Measurements from ENCODE around the gene DCAF16.

GRCh38 chr4:17797808-17798207 lies 12.7 kb downstream of the DCAF16 start:
- TF ChIP-seq MAX (IDR thresholded peaks at IDR 0.05; ENCODE audit: low read depth, low read length) (no peak), SP1 (IDR thresholded peaks at IDR 0.05; ENCODE audit: low read depth, low read length) (no peak), CHD1 (IDR thresholded peaks at IDR 0.05; ENCODE audit: low read depth, low read length) (no peak), RBBP5 (conservative IDR thresholded peaks at IDR 0.05) (no peak), SRF (IDR thresholded peaks at IDR 0.05; ENCODE audit: low read depth in 2 of 2, low read length in 2 of 2) (no peak), CTCF (IDR thresholded peaks at IDR 0.05 in 2 of 3, conservative IDR thresholded peaks at IDR 0.05 in 1 of 3; ENCODE audit: control insufficient read depth in 2 of 3, extremely low read depth in 1 of 3, insufficient read depth in 1 of 3, low read depth in 3 of 3, low read length in 3 of 3) (no peak), POLR2AphosphoS5 (IDR thresholded peaks at IDR 0.05; ENCODE audit: low read length) (no peak), NFYA (IDR thresholded peaks at IDR 0.05; ENCODE audit: borderline replicate concordance, low read depth, low read length) (no peak), STAT3 (IDR thresholded peaks at IDR 0.05; ENCODE audit: low read depth, low read length) (no peak), FOXK2 (IDR thresholded peaks at IDR 0.05) (no peak), RCOR1 (conservative IDR thresholded peaks at IDR 0.05; ENCODE audit: low read depth, low read length) (no peak)

All from GM12878 (cell line).